Stimulated activated CD4-positive, alpha-beta T cell treated with anti-CD3 and anti-CD28 coated beads, Interleukin-12 subunit alpha, Interleukin-12 subunit beta, amount 100 ng/mL, for 48 hours (primary cell): ENCODE data around the gene MED27.

Experiments
- DNase-seq, 3 donors: peaks; one replicate each; pipeline ENCODE4 v3.0.0-alpha.2; 2020; ENCODE audit warnings: low read depth in 2 of 3, low spot score in 1 of 3

Gene MED27

DNA sequence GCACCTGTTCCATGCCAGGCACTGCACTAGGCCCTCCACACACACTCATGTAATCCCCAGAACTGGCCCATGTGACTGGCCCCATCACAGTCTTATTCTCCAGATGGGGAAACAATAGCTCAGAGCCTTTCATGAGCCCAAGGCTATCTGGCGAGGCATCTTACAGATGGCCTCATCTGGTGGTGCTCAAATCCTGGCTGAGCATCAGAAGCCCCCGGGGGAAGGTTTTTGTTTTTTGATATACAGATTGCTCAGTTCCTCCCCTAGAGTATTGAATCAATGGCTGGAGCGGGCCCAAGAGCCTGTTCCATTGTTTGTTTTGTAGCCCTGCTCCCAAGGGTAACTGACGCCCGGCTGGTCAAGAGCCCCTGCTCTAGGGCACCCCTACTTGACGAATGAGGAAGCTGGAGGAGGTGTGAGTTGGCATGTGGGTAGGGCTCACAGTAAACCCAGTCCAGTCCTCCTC lies 194.5 kb downstream of the MED27 start:
- DNase-seq: no peak

DNA sequence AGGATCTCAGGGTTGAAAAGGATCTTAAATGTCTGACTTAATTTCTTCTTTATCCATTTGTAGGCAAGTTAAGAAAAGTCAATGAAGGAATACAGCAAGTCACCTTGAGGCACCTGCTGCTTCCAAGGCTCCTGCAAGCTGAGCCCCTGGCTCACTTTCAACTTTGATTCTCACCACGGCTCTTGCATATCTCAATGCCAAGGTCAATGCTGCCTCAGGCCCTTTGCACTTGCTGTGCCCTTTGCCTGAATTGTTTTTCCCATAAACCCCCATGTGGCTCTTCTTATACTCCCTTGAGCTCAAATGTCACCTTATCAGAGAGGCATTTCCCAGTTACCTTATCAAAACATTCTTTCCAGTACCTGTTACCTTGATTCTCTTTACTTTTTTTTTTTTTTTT lies 195.4 kb downstream of the MED27 start:
- no peak for DNase-seq

GRCh38 chr9:131880833-131881583 lies 198.7 kb downstream of the MED27 start:
- DNase-seq: no peak

DNA sequence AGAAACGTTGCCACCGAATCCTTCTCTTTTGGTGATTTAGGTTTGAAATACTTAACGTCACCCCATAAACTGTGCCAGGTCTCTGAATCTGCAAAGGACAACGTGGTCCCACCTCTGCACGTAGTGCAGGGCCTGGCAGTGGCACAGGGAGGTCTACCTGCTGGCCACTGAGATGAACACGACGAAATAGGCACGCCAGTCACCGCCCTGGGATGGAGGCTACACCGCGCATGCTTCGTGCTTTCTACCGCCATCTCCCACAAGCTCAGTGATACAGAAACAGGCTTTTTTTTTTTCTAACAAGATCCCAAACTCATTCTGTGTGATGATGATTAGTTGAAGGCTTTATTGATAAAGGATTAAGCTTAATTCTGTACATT lies 199.8 kb downstream of the MED27 start:
- no peak for DNase-seq

DNA sequence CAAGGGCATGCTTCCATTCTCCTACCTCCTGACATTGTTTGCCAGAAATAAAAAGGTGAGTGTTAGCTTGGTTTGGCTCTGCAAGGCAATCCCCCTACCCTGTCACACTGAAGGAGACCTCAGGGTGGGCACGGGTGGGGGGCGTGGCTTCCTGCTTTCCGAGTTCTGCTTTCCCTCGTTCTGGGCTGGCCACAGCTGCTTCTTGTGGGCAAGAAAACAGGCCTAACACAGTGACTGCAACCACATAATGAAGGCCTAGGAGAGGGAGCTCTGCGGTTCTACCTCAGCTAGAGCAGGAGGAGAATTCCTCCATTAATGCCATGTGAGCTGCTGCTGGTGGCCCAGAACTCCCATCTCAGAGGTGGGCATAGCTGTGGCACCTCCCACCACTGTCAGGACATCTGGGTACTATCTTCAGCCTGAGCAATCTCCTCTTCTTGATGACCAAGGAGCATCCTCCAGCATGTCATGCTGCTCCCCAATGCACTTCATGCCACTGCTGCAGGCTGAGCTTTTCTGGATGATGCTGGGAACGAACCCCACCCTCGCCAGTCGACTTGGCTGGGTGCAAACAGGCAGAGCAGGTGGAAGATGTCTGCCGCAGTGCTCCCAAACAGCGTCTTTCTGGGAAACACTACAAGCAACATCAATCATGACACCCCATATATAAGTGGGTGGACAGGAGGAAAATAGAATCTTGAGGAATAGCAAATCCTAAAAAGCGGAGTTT lies 200.3 kb downstream of the MED27 start:
- DNase-seq: no peak

DNA sequence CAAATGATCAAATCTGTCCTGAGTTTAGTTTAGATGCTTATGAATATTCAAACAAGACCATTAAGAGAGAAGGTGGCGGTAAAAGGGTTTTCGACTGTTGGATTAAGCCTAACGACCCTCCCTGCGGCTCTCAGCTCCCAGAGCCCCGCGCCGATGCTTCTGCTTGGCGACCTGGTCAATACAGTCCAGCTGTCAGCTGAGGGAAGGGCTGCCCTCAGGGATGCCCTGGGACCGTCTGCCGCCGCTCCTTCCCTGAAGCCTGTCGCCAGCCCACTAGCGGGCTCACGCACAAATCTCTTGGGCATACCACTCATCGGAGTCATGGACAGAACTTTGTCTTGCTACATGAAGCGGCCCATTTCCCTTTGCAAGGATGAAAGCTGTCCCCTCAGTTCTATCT lies 203.2 kb downstream of the MED27 start:
- no peak for DNase-seq

DNA sequence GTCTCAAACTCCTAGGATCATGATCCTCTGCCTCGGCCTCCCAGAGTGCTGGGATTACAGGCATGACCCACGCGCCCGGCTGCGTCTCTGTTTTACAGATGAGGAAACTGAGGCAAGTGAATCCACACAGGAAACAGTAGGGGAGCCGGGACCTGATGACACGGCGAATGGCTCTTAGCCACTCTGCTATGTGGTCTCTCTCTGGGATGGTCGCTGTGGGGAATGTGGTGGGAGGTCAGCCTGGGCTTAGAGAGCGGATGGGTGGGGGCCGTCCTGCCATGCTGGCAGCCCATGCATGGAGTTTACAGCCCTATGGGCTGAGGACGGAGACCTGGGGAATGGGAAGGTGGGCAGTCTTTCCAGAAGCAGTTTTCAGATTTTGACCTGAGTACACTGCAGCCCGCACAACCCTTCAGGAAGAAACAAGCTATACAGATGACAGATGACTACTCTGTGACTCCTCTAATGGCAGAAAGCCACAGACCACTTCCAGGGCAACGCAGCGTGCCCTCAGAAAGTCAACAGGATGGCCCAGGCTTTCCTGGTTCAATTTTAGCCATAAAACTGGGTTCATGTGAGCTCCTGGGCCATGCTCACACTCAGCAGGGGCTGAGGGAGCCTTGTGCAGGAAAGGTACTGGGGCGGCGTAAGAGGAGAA lies 203.7 kb downstream of the MED27 start:
- DNase-seq: no peak

- DNase-seq: no peak
Measured at GRCh38 chr9:131874916-131875670, 204.6 kb downstream of the MED27 start.

- DNase-seq: no peak
Measured at GRCh38 chr9:131874447-131874846, 205.2 kb downstream of the MED27 start.

DNA sequence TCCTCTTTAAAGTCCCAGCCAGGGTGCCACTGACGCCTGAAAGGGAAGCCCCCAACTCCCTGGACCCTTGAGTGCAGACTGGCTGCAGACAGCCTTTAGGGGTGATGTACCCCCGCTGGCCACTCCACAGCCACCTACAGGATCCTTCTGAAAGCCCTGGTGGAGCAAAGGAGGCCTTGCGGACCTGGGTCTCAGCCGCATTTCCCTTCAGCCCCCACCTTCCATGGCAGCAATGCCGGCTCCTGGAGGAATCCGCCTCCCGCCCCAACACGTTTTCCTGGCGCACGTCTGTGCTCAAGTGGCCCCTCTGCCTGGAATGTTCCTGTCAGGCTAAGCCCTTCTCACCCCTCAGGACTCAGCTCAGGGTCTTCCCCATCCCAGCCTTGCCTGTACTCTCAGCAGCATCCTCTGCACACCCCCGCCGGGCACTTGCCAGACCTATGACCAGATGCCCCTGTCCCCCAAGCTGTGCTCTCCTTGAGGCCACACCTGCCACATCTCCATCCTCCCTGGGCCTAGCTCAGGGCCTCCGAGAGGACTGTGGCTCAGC lies 205.7 kb downstream of the MED27 start:
- DNase-seq: no peak

GRCh38 chr9:131873335-131873734 lies 206.3 kb downstream of the MED27 start:
- DNase-seq: no peak

GRCh38 chr9:131872702-131873101 lies 207.0 kb downstream of the MED27 start:
- DNase-seq: no peak

DNA sequence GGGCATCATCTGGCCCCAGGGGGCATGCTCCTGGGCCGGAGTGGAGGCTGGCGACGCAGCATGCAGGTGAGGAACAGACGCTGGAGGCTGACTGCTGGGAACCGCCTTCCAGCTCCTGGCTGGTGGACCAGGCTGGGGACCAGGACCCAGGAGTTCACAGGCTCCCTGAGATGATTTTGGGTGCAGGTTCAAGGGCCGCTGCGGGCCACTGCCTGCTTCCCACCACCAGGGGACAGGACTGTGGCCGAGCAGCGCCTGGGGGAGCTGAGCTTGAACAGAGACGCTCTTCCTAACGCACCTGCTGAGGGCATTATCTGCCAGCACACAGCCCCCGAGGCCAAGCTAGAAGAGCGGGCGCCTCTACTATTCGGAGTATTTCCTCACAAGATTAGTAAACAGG lies 207.7 kb downstream of the MED27 start:
- no peak for DNase-seq

- no peak for DNase-seq
Measured at GRCh38 chr9:131870156-131870555, 209.5 kb downstream of the MED27 start.

GRCh38 chr9:131869348-131869747 lies 210.3 kb downstream of the MED27 start:
- DNase-seq: no peak

DNA sequence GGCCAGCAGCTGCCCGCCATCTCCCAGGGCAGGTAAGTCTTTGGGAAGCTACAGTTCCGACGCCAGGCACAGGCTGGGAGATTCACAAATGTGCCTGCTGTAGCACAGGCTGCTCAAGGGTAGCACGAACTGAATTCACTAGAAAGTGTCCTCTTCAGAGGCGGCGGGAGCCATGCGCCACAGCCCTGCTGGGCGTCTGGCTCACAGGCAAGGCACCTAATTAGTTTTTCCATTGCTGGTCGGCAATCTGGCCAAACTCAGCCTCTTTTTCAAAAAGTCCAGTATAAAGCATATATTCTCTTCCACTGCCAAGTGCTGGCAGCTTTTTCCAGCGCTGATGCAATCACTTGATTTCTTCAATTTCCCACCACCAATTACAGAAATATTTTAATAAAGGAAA lies 210.9 kb downstream of the MED27 start:
- DNase-seq: no peak

DNA sequence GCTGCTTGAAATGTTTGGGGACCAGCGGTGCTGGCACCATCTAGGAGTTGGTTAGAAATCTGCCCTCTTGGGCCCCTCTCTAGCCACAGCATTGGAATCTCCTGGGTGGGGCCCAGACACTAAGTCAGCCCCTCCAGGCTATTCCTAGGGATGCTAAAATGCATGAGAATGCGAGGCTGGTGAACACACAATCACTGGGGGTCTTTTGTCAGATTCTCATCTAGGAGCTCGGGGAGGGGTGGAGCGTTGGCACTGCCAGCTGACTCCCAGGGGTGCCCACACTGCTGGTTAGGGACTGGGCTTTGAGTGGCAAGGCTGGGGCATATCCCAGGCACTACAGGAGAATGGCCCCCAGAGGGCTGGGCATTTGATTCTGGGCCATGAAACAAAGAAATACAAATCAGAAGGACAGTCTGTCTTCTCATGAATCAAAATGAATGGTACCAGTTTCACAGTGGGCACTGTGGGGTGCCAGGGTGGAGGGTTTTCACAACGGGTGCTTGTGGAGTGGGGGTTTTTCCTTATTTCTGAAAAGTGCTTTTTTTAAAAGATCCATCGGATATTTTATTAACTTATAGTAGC lies 212.0 kb downstream of the MED27 start:
- no peak for DNase-seq

GRCh38 chr9:131865446-131866195 lies 214.0 kb downstream of the MED27 start:
- no peak for DNase-seq

- DNase-seq: no peak
Measured at GRCh38 chr9:131864531-131864930, 215.1 kb downstream of the MED27 start.

DNA sequence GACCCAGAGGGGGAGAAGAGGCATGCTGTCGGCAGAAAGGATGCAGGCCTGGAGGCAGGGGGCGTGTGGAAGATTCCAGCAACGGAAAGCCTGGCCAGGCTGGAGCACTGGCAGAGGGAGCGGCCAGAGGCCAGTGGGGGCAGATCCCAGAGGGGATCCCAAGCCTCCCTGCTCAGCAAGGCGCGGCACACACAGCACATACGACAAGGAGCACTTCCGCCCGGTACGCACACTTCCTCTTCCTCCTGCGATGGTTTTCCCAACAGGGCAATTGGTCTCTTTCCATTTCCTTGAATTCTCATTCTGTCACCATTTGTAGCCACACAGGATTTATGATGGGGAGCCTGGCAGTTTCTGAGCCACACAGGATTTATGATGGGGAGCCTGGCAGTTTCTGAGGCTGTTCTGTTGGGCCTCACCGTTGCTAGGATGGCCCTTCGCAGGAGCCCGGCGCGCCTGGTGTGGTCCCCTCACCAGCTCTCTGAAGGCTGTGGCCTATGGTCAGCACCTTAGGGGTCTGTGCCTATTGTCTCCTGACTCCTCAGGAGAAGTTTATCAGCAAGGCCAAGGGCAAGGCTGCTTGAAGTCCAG lies 216.3 kb downstream of the MED27 start:
- no peak for DNase-seq
